ENCODE results near the gene CDH2. TPM values are rescaled to one million over a fixed set of nuclear protein-coding genes. Genes with fewer than 3 reads are reported as not detected.
A peak's percentile ranks its signal among the peaks of the same experiment; 100 is the strongest.

The CDH2 gene
- total RNA-seq, 1 donor from 2014 or later: 0.90 TPM

- DNase-seq (ENCODE audit: low read depth in 2 of 2): peak in 1 of 2 donors; percentile 7
Measured at GRCh38 chr18:27996801-27997272, 180.1 kb downstream of the CDH2 start.

- no peak for DNase-seq (ENCODE audit: low read depth in 2 of 2)
Measured at GRCh38 chr18:27995770-27996502, 181.0 kb downstream of the CDH2 start.

- no peak for DNase-seq (ENCODE audit: low read depth in 2 of 2)
Measured at GRCh38 chr18:27994571-27994970, 182.4 kb downstream of the CDH2 start.

- no peak for DNase-seq (ENCODE audit: low read depth in 2 of 2)
Measured at GRCh38 chr18:27991391-27991790, 185.5 kb downstream of the CDH2 start.

GRCh38 chr18:27985832-27986231, 191.1 kb downstream of the CDH2 start:
- DNase-seq (ENCODE audit: low read depth in 2 of 2): no peak

- no peak for DNase-seq (ENCODE audit: low read depth in 2 of 2)
Measured at GRCh38 chr18:27983780-27984179, 193.2 kb downstream of the CDH2 start.

GRCh38 chr18:27976806-27977408, 200.0 kb downstream of the CDH2 start:
- no peak for DNase-seq (ENCODE audit: low read depth in 2 of 2)

GRCh38 chr18:27970321-27970720, 206.6 kb downstream of the CDH2 start:
- DNase-seq (ENCODE audit: low read depth in 2 of 2): no peak

- no peak for DNase-seq (ENCODE audit: low read depth in 2 of 2)
Measured at GRCh38 chr18:27969206-27969605, 207.7 kb downstream of the CDH2 start.

GRCh38 chr18:27967913-27968824, 208.8 kb downstream of the CDH2 start:
- no peak for DNase-seq (ENCODE audit: low read depth in 2 of 2)

- DNase-seq (ENCODE audit: low read depth in 2 of 2): no peak
Measured at GRCh38 chr18:27966881-27967280, 210.0 kb downstream of the CDH2 start.

- no peak for DNase-seq (ENCODE audit: low read depth in 2 of 2)
Measured at GRCh38 chr18:27964811-27965210, 212.1 kb downstream of the CDH2 start.

GRCh38 chr18:27959101-27959500, 217.8 kb downstream of the CDH2 start:
- no peak for DNase-seq (ENCODE audit: low read depth in 2 of 2)

- no peak for DNase-seq (ENCODE audit: low read depth in 2 of 2)
Measured at GRCh38 chr18:27956001-27956640, 220.8 kb downstream of the CDH2 start.

- no peak for DNase-seq (ENCODE audit: low read depth in 2 of 2)
Measured at GRCh38 chr18:27954226-27954625, 222.7 kb downstream of the CDH2 start.

- DNase-seq (ENCODE audit: low read depth in 2 of 2): no peak
Measured at GRCh38 chr18:27952741-27953140, 224.2 kb downstream of the CDH2 start.

GRCh38 chr18:27950648-27951228, 226.2 kb downstream of the CDH2 start:
- DNase-seq (ENCODE audit: low read depth in 2 of 2): no peak

- no peak for DNase-seq (ENCODE audit: low read depth in 2 of 2)
Measured at GRCh38 chr18:27948986-27949385, 227.9 kb downstream of the CDH2 start.

- DNase-seq (ENCODE audit: low read depth in 2 of 2): no peak
Measured at GRCh38 chr18:27942706-27943105, 234.2 kb downstream of the CDH2 start.

- DNase-seq (ENCODE audit: low read depth in 2 of 2): no peak
Measured at GRCh38 chr18:27931535-27931934, 245.4 kb downstream of the CDH2 start.

- DNase-seq (ENCODE audit: low read depth in 2 of 2): no peak
Measured at GRCh38 chr18:27922780-27923179, 254.2 kb downstream of the CDH2 start.
